Fibroblast of lung (primary cell): ENCODE results near the gene PDGFB. TPM values are rescaled to one million over a fixed set of nuclear protein-coding genes. Genes with fewer than 3 reads are reported as not detected.

ENCODE experiments used
- DNase-seq, 2 donors: peaks; one replicate each; pipeline versions ENCODE4 v3.0.0 to v3.0.0-alpha.2; 2010; ENCODE audit warnings: low read depth in 2 of 2
- H2AFZ ChIP-seq: 2 replicates; pipeline ENCODE4 v1.5.1; 2012; ENCODE audit warnings: low read length, control low read depth, inconsistent platforms
- H3K27ac ChIP-seq: 2 replicates; pipeline ENCODE4 v1.5.1; 2011; ENCODE audit warnings: low read length, control low read depth; ENCODE audit not compliant: insufficient read depth
- H3K27me3 ChIP-seq: 2 replicates; pipeline ENCODE4 v1.5.1; 2011; ENCODE audit warnings: mild to moderate bottlenecking, low read length; ENCODE audit not compliant: control insufficient read depth, insufficient read depth
- H3K36me3 ChIP-seq: 2 replicates; pipeline ENCODE4 v1.5.1; 2011; ENCODE audit warnings: low read length; ENCODE audit not compliant: control insufficient read depth, insufficient read depth
- H3K4me1 ChIP-seq: 2 replicates; pipeline ENCODE4 v1.5.1; 2011; ENCODE audit warnings: low read length; ENCODE audit not compliant: control insufficient read depth, insufficient read depth; ENCODE audit errors: extremely low read depth
- H3K4me2 ChIP-seq: 2 replicates; pipeline ENCODE4 v1.5.1; 2011; ENCODE audit warnings: low read length, control low read depth; ENCODE audit not compliant: insufficient read depth; ENCODE audit errors: extremely low read depth
- H3K4me3 ChIP-seq, 4 experiments: fragments of 200-600 bp in 1 of 4; sonication (generic) in 1 of 4; replicated peaks in 1 of 4; 2 replicates each; pipeline ENCODE4 v1.5.1; 2011 to 2016; ENCODE audit warnings: low read length in 4 of 4, low read depth in 3 of 4, mild to moderate bottlenecking in 3 of 4, control low read depth in 2 of 4, inconsistent platforms in 1 of 4, mixed read lengths in 1 of 4; ENCODE audit not compliant: insufficient read depth in 1 of 4; ENCODE audit errors: control extremely low read depth in 1 of 4
- H3K79me2 ChIP-seq: 2 replicates; pipeline ENCODE4 v1.5.1; 2012; ENCODE audit warnings: mild to moderate bottlenecking, low read length, inconsistent platforms; ENCODE audit not compliant: control insufficient read depth, insufficient read depth
- H3K9ac ChIP-seq: 2 replicates; pipeline ENCODE4 v1.5.1; 2011; ENCODE audit warnings: mild to moderate bottlenecking, low read length, control low read depth; ENCODE audit not compliant: insufficient read depth
- H3K9me3 ChIP-seq: 2 replicates; pipeline ENCODE4 v1.5.1; 2012; ENCODE audit warnings: low read depth, low read length; ENCODE audit not compliant: control insufficient read depth, insufficient read depth
- H4K20me1 ChIP-seq: 2 replicates; pipeline ENCODE4 v1.5.1; 2011; ENCODE audit warnings: low read length; ENCODE audit not compliant: control insufficient read depth, insufficient read depth; ENCODE audit errors: extremely low read depth
- EZH2 ChIP-seq: IDR thresholded peaks from 2 replicates; pipeline ENCODE4 v1.5.1; 2012; ENCODE audit warnings: low read length, control low read depth, mild to moderate bottlenecking; ENCODE audit errors: missing control alignments
- polyA plus RNA-seq, 2 donors: library from polyadenylated mRNA; depleted of rRNA in 1 of 2; stranded (reverse) in 1 of 2; unstranded in 1 of 2; fragments of >200 nt; gene quantifications; 2 replicates each; pipeline ENCODE4 v1.2.1, GENCODE V29; 2011 to 2012; ENCODE audit warnings: missing spikeins in 1 of 2
- total RNA-seq: library from RNA; depleted of rRNA; stranded (reverse); fragments of >200 nt; gene quantifications from 2 replicates; pipeline ENCODE4 v1.2.1, GENCODE V29; 2014
- TF ChIP-seq, protein P1 (sequence below), 2 donors: IDR thresholded peaks in 1 of 2; conservative IDR thresholded peaks in 1 of 2; 1 replicate in 1 of 2; 2 replicates in 1 of 2; pipeline ENCODE4 v1.5.1; 2011 to 2012; ENCODE audit warnings: low read length in 2 of 2, control low read depth in 1 of 2, inconsistent platforms in 1 of 2, low read depth in 1 of 2, mild to moderate bottlenecking in 1 of 2

Gene PDGFB
- total and polyA plus RNA-seq, 2 donors (not counting 1 experiment from before 2014, with no cell fraction given) = under 0.01 to 0.50 TPM

DNA sequence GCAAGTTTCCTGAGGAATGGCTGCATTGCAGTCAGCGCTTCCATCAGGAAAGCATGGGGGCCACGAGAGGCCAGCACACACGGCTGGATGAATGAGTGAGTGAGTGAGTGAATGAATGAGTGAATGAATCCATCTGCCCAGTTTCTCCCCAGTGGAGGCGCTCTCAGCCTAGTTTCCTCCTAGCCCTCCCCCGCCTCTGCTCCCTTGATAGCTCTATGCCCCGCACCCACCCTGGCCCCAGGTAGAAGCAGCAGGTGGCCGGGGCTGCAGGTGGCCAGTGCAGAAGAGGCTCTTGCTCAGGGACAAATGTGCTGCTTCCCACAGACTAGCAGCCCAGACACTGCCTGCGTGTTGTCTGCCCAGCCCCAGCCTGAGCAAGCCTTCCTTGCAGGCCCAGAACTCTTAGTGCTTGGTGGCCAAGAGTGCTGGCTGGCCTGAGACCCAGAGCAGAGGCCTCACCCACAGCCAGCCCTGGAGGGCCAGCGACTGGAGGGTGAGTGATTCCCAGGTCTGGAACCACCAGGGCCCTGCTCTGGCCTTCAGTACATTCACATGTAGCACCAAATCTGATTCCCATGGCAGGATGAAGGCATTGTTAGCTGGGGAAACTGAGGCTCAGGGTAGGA, 31.1 kb upstream of the PDGFB start:
- no peaks in the 10 kb centered on the region for H3K9me3 ChIP-seq
- no peaks in the 10 kb centered on the region for H3K27me3 ChIP-seq
- no peaks in the 10 kb centered on the region for H3K79me2 ChIP-seq
- no peaks in the 10 kb centered on the region for H4K20me1 ChIP-seq
- H3K27ac ChIP-seq = no peak overlapping the region
- no peak overlapping the region for H3K4me2 ChIP-seq
- H3K36me3 ChIP-seq = no peaks in the 10 kb centered on the region
- TF ChIP-seq EZH2 = no peak
- TF ChIP-seq, protein P1, sequence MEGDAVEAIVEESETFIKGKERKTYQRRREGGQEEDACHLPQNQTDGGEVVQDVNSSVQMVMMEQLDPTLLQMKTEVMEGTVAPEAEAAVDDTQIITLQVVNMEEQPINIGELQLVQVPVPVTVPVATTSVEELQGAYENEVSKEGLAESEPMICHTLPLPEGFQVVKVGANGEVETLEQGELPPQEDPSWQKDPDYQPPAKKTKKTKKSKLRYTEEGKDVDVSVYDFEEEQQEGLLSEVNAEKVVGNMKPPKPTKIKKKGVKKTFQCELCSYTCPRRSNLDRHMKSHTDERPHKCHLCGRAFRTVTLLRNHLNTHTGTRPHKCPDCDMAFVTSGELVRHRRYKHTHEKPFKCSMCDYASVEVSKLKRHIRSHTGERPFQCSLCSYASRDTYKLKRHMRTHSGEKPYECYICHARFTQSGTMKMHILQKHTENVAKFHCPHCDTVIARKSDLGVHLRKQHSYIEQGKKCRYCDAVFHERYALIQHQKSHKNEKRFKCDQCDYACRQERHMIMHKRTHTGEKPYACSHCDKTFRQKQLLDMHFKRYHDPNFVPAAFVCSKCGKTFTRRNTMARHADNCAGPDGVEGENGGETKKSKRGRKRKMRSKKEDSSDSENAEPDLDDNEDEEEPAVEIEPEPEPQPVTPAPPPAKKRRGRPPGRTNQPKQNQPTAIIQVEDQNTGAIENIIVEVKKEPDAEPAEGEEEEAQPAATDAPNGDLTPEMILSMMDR (conservative IDR thresholded peaks at IDR 0.05 in 1 of 2, IDR thresholded peaks at IDR 0.05 in 1 of 2; ENCODE audit: low read depth in 1 of 2, low read length in 2 of 2) = no peak
- H3K4me3 ChIP-seq = no peak overlapping the region
- no peak overlapping the region for H3K9ac ChIP-seq
- no peak overlapping the region for H2AFZ ChIP-seq
- no peak for DNase-seq
- H3K4me1 ChIP-seq = peaks cover 8% of the 10 kb centered on the region

- no peak for TF ChIP-seq EZH2
- TF ChIP-seq, protein P1 (conservative IDR thresholded peaks at IDR 0.05 in 1 of 2, IDR thresholded peaks at IDR 0.05 in 1 of 2; ENCODE audit: low read depth in 1 of 2, low read length in 2 of 2) = no peak
Observed at GRCh38 chr22:39273950-39274887, 29.4 kb upstream of the PDGFB start.

DNA sequence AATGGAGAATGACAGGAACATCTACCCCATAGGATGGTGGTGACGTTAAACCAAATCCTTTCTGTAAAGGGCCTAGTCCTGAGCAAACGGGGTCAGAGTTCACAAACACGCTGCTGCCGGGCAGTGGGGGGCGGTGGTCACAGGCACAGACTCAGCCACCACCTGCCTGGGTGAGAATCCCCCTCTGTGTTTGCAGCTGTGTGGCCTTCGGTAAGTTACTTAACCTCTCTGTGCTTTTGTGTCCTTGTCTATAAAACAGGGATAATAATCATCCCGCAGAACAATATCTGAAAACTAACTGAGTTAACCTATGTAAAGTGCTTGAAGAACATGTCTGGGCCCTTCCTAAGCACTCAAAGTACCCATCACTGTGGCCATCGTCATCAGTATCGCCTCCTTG, 26.0 kb upstream of the PDGFB start:
- no peak overlapping the region for H3K4me3 ChIP-seq
- H4K20me1 ChIP-seq = no peaks in the 10 kb centered on the region
- no peak overlapping the region for H3K4me2 ChIP-seq
- no peak overlapping the region for H3K9ac ChIP-seq
- no peak for DNase-seq
- H3K36me3 ChIP-seq = no peaks in the 10 kb centered on the region
- no peak overlapping the region for H2AFZ ChIP-seq
- H3K9me3 ChIP-seq = no peaks in the 10 kb centered on the region
- no peak overlapping the region for H3K27ac ChIP-seq
- H3K27me3 ChIP-seq = no peaks in the 10 kb centered on the region
- no peaks in the 10 kb centered on the region for H3K4me1 ChIP-seq
- TF ChIP-seq EZH2 = no peak
- H3K79me2 ChIP-seq = no peaks in the 10 kb centered on the region

More at GRCh38 chr22:39273950-39274887, 29.4 kb upstream of the PDGFB start:
- peaks cover 8% of the 10 kb centered on the region for H3K4me1 ChIP-seq
- no peak for DNase-seq
- H3K4me3 ChIP-seq = no peak overlapping the region
- no peak overlapping the region for H3K4me2 ChIP-seq
- no peaks in the 10 kb centered on the region for H3K36me3 ChIP-seq
- H3K27ac ChIP-seq = no peak overlapping the region
- no peaks in the 10 kb centered on the region for H3K79me2 ChIP-seq
- H3K27me3 ChIP-seq = no peaks in the 10 kb centered on the region
- H3K9me3 ChIP-seq = no peaks in the 10 kb centered on the region
- H2AFZ ChIP-seq = no peak overlapping the region
- H4K20me1 ChIP-seq = no peaks in the 10 kb centered on the region
- no peak overlapping the region for H3K9ac ChIP-seq
